CD4-positive, alpha-beta T cell treated with Interferon alpha-2 for 1 hour (primary cell): ENCODE results near the gene MIS12.

Experiments used
- DNase-seq, 2 donors: peaks; one replicate each; pipeline ENCODE4 v3.0.0-alpha.2; 2020 to 2022

Gene MIS12, protein sequence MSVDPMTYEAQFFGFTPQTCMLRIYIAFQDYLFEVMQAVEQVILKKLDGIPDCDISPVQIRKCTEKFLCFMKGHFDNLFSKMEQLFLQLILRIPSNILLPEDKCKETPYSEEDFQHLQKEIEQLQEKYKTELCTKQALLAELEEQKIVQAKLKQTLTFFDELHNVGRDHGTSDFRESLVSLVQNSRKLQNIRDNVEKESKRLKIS

GRCh38 chr17:5486206-5487124 lies at the start of gene MIS12:
Gene MIS12, plus strand, starts transcription at chr17:5486566. Its CDS starts 2,297 bp downstream, at chr17:5488863.
- DNase-seq: peak; percentile 99

DNA sequence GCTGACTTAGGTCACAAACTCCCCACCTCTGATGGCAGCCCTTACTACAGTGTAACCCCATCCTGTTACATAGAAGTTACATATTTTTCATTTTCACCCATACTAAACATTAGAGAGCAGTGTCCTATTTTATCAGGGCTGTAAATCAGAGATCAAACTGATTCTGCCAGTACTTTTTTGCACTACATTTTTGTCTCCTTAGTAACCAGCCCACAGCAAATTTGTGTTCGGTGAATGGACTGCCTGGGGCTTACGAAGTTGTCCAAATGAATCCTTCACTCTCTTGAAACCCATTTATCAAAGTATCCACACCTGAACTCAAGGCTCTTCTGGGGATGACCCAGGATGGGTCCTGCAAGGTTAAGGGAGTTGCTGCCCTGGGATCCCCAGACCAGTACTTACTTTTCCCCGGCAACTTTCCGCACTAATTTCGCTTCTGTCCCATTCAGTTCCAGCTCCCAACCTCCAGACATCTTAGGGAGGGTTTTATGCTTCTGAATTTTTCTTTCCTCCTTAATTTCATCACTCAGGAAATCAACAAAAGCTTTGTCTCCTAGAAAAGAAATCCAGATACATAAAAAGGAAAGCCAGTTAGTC lies 48.5 kb upstream of the MIS12 start:
- DNase-seq: no peak

DNA sequence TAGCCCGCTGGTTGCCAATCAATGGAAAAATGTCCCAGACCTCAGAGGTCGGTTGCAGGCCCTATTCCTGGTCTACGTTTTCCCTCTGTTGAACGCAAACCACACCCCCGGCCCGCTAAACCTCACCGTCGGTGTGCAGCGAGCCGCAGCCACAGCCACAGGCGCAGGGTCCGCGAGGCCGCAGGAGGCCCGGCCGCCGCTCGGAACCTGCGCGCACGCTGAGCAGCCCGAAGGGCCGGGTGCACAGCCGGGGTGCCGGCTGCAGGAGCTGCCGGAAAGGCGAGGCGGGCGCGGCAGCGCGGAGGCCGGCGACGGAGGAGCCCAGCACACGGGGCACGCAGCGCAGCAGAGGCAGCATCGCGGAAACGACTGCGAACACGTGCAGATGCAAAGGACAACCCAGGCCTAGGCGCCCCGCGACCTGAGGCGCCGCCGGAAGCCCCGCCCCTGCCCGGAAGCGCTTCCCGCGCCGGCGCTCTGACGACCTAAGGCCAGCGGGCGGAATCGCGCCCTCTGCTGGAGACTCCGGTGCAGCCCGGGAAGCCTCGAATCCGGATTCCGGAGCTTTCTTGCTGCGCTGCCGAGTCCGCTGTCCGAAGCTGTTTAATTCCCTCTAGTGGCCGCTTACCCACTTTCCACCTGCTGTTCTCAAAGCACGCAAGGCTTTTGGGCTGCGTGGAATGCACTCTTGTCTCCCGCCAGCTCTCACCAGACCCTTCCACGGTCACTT lies 47.5 kb upstream of the MIS12 start, which contains the start of gene C1QBP:
Gene C1QBP, minus strand, starts transcription at position 440 of the 730 bp plus-strand sequence. Its CDS starts 82 bp downstream, at position 358.
- peak; percentile 91 to 95 for DNase-seq

- no peak for DNase-seq
Observed at GRCh38 chr17:5439446-5439764, 47.0 kb upstream of the MIS12 start.

DNA sequence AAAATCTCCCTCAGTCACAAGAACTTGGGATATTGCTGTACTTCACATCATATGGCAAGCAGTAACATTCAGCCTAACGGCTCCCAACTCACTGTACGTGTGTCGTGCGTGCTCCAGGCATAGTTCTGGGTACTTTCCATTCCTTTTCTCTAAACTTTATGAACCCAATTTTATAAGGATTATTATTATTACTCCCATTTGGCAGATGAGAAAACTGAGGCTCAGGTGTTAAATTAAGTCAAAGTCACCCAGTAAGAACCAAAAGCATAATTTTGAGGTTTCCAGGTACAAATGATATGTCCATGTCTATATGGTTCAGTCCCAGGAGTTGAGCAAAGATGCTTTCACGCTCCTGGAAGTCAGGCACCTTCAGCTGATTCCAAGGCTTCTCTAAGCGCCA lies 42.6 kb upstream of the MIS12 start:
- DNase-seq: no peak

DNA sequence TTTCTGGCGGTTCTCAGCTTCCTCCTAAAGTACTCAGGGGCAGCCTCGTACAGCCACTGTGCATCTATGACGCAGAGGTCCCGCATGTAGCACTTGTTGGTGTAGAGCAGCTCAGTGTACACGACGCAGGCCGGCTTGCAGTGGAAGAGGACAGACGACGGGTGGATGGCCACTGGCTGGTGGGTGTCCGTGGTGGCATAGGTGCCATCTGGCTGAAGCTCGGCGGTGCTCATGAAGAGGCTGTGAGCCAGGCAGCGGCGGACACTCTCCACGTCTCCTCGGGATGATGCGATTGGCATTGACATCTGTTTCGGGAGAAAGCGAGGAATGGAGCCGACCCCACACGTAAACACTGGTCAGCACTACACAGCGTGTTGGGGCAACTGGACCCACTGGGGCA lies 42.2 kb upstream of the MIS12 start:
- no peak for DNase-seq

DNA sequence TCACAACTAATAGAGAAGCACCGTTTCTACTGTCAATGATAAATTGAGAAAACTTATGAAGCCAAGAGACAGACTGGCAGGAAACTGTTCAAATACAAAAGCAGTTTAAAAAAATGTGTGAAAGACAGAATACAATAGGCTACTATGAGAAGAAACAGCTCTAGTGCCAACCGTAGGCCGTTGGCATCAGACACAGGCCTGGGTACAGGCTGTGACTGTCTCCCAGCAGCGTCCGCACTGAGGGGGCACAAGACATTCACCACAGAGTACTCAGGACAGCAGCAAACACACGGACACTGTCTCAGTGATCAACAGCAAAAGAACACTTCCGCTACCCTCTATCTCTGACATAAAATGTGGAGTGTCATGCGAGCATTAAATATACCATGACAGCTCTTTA lies 39.6 kb upstream of the MIS12 start:
- no peak for DNase-seq

DNA sequence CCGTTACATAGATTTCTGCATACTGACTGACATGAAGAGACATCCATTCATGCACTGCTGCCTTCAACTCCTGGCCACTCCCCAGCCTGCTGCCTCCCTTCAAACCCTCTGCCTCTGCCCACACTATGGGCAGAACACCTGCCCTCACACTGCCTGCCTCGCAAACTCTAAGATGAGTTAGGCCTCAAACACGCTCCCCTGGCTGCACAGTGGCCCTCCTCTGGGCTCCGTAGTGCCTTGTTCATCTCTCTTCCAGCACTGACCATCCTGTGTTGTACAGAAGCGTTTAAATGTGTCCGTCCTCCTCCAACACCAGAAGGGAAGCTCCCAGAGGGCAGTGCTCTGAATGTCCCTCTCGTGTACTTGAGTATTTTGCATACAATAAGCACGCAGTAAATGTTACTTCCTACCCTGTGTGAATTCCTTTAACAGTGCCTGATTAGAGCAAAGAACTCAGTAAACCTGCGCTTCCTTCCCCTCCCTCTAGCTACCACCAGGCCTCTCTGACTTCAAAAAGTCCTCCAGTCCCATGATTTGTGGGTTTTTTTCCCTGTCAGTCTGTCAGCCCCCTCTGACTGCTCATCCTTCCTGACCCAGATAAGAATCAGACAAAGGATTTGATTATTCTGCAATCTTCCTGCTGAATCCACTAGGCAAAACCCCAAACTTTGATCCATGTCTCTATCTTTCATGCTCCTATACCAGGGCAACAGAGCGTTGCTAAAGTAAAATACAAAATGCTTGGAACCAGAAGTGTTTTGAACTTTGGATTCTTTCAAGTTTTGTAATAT lies 21.5 kb upstream of the MIS12 start:
- DNase-seq: no peak

GRCh38 chr17:5466295-5466694 lies 20.1 kb upstream of the MIS12 start:
- no peak for DNase-seq

- DNase-seq: no peak
Observed at GRCh38 chr17:5467416-5467815, 18.9 kb upstream of the MIS12 start.

- DNase-seq: peak in 1 of 2 donors; percentile 13
Observed at GRCh38 chr17:5468075-5468473, 18.3 kb upstream of the MIS12 start.

DNA sequence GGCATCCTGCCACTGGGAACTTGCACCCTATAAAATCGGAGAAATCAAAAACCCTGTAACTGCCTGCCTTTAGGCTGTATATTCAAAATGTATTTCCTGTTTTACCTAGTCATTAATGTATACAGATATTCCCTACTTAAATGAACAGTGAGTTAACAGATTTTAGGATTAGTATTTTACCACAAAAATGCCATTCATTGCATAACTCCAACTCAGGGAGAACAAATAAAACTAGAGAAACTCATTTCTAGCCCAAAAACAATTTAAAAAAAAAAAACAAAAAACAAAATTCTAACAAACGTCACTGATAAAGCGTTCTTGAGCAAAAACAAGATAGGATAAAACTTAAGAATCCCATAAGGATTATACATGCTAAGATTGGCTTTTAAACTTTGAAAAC lies 13.9 kb upstream of the MIS12 start:
- no peak for DNase-seq

DNA sequence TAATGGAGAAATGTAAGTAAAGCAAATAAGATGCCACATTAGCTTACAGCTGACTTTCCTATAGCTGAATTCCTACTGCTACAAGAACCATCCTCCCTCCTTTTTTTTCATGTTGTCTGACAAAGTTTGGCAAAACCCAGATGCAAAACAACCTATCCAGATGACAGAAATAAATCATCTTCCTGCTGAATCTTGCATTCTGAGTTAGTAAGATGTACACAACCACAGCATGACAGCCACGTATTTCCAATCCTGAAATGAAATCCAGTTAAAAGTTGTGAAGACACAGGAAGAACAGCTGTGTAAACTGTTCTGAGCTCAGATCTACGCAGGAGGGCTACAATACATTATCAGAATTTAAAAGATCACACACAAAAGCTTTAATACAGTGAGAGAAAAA lies 12.5 kb upstream of the MIS12 start:
- no peak for DNase-seq

- DNase-seq: no peak
Observed at GRCh38 chr17:5478992-5479391, 7.4 kb upstream of the MIS12 start.

DNA sequence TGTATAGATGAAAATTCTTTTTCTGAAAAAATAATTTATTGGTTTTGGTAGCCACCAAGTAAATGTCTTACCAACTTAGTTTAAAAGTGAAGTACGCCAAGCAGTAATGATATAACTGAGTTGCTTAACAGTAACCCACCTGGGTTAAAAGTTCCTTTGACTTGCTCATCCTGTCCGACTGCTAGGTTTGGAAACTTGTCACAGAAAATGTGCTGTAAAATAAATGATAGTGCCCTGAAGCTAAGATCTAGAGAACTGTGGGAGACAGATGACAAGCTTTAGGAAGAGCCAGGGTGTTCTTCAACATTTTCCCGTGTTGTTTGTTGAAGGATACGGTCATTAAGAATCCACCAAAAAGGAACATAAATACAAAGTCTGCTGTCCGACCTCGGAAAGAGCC lies 5.4 kb upstream of the MIS12 start:
- DNase-seq: no peak

GRCh38 chr17:5481451-5481850 lies 4.9 kb upstream of the MIS12 start:
- no peak for DNase-seq

- DNase-seq: no peak
Observed at GRCh38 chr17:5485270-5486205, 828 bp upstream of the MIS12 start, which contains the start of gene DERL2. Gene DERL2, minus strand, starts transcription at chr17:5486178. Its CDS starts 17 bp downstream, at chr17:5486161.

- no peak for DNase-seq
Observed at GRCh38 chr17:5488752-5489151, 2.4 kb downstream of the MIS12 start.

DNA sequence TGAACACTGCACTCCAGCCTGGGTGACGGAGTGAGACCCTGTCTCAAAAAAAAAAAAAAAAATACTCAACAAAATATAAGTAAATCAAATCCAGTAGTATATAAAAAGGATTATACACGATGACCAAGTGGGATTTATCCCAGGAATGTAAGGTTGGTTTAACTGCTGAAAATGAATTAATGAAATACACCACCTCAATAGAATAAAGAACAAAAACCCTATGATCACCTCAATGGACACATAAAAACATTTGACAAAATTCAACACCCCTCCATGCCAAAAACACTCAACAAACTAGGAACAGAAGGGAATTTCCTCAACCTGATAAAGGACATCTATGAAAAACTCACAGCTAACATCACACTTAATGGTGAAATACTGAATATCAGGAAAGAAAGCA lies 6.6 kb downstream of the MIS12 start:
- no peak for DNase-seq

DNA sequence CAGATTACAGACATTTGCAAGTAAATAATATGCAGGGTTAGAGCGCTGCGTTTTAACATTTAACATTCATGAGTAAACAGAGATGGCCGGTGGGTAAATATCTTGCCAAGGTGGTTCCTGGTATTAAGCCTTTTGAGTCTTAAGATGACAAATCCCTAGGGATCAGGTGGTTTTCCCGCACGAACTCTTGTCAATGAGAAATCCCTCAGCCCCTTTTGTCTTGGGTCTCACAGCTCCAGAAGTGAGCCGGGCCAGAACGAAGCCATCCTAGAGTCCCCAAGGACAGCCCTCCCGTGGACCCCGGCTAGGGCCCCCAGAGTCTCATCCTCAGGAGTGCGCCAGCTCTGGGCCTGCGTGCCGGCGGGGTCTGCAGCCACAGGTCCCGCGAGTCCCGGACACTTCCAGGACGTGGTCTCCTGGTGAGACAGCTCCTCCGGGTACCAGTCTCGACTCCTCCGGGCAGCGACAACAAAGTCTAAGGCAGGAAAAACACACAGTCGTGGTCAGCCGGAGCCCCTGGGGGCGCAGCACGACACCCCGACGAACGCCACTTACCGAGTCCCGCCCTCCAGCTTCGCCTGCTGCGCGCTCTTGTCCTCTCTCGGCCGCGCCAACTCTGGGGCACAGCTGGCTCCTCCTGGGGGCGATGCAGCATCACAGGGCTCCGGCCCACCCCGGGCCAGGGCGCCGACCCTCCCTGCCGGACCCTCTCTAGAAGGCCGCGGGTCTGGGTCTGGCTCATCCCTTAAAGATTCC lies 13.3 kb downstream of the MIS12 start:
- no peak for DNase-seq
